HG02763 (cell line): ENCODE results near the gene UBL4B.
"Not testable (repeated sequence)": the region's sequence is repeated elsewhere in the genome, so short reads cannot be mapped to it uniquely, and the experiment has no call there.

Source experiments
- ATAC-seq: cut with Tn5 transposase; IDR thresholded peaks from one replicate; pipeline ENCODE4 v1.9.1; 2021; ENCODE audit warnings: mild to moderate bottlenecking, moderate library complexity; ENCODE audit not compliant: unreplicated experiment

UBL4B gene, protein sequence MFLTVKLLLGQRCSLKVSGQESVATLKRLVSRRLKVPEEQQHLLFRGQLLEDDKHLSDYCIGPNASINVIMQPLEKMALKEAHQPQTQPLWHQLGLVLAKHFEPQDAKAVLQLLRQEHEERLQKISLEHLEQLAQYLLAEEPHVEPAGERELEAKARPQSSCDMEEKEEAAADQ

GRCh38 chr1:110112143-110112542 is at the start of gene UBL4B:
UBL4B (plus strand) TSS chr1:110112443; CDS start chr1:110112535, 92 bp downstream.
- ATAC-seq = no peak

- ATAC-seq = no peak
Observed at GRCh38 chr1:110062612-110063011, 49.6 kb upstream of the UBL4B start.

DNA sequence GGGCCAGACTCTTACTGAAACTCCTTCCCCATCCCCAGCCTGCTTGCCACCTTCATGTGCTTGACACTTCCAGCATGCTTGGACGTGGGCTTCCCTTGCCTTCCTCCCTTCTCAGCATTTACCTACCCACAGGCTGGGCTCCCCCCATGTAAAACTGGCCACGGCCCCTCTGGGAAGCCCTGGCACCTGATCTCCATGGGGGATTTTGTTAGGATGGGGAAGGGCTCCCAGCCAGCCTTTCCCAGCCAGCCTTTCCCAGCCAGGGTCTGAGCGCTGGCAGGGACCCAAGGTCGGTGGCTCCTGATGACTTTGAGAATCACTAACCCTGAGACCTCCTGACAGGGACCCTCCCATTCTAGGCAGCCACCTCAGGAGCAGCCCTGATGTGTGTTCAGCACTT is 48.5 kb upstream of the UBL4B start:
- no peak for ATAC-seq

DNA sequence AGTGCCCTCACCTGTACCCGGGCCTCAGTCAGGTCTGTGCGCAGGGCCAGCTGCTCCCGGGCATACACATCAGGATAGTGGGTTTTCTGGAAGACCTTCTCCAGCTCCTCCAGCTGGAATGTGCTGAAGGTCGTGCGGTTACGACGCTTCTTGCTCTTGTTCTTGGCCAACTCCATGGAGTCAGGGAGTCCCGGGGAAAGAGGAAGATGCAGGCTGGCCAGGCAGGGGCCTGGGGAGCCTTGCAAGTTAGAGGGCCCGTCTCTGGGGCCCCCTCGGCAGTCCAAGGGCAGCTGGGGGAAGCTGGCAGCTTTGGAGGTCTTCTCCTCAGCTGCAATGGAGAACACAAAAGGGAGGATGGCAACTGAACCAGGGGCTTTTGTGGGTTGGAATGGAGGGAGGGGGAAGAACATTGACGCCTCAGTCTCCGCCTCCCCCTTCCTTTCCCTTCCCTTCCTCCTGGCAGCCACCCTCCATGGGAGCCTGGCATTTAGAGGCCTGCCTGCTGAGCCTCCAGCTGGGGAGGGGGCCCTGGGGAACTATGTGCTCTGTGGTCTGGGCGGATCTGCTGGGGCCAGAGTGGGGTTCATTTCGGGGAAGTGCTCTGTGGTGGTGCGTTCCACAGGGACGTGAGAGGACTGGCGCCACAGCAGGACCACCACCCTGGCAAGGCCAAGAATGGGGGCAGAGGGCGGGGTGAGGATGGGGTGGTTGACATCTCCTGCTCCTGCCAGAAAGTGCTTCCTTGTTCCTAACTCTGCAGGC is 47.5 kb upstream of the UBL4B start:
- no peak for ATAC-seq

- ATAC-seq = no peak
Observed at GRCh38 chr1:110065841-110066240, 46.4 kb upstream of the UBL4B start.

DNA sequence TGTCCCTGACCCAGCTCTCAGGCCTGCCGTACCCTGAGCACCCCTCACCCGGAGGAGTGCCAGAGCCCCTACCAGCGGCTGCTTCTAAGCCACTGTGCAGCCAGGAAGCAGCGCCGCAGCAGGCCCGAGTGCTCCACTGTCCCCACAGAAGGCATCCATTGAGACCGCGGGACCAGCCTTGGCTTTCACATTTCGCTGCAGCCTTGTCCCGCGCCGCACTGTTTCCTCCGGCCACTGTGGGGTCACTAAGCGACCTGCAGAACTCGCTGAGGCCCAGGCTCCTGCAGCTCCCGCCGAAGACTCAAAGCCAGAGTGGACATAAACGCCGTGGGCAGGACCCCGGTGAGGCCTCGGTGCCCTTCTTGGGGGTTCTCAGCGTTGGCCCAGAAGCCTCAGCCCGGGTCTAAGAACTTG is 44.8 kb upstream of the UBL4B start:
- ATAC-seq = no peak

- ATAC-seq = no peak
Observed at GRCh38 chr1:110067893-110068645, 44.2 kb upstream of the UBL4B start.

GRCh38 chr1:110068646-110069403 is 43.4 kb upstream of the UBL4B start:
- no peak for ATAC-seq

DNA sequence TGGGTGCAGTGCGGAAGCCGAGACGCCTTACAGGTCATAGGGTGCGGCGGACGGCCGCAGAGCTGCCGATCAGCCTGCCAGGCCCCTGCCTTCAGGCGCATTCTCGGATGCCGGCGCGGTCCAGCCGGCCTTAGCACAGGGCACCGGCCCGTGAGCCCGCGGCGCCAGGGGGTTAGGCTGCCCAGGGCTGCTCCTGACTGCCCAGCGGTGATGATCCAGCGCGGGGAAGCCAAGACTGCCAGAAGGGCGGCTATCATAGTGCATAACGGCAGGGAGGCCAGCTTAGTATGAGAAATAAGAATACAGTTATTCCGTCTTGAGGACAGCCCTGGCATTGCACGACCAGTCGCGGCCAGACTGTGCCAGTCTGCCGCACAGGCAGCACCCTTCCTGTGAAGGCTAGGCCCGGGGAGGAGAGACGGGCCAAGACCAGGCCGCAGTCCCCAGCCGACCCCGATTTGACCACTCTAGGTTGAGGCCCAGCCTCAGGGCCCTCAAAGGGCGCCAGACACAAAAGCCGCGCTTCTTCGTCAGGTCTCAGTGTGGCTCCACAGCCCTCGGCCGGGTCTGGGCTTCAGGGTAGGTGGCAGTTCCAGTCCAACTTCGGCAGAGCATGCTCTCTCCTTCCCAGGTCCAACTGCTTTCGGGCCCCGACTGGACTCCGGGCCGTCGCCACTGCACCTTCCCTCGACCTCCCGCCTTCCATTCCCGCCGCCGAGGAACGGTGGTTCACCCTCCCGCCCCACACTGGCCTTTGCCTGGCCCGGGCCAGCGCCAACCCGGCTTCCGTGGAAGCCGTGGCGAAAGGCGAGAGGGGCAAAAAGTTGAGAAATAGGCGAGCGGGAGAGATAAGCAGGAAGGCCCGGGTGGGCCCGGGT is 42.6 kb upstream of the UBL4B start:
- no peak for ATAC-seq

GRCh38 chr1:110070282-110070669 is 42.0 kb upstream of the UBL4B start:
- no peak for ATAC-seq

DNA sequence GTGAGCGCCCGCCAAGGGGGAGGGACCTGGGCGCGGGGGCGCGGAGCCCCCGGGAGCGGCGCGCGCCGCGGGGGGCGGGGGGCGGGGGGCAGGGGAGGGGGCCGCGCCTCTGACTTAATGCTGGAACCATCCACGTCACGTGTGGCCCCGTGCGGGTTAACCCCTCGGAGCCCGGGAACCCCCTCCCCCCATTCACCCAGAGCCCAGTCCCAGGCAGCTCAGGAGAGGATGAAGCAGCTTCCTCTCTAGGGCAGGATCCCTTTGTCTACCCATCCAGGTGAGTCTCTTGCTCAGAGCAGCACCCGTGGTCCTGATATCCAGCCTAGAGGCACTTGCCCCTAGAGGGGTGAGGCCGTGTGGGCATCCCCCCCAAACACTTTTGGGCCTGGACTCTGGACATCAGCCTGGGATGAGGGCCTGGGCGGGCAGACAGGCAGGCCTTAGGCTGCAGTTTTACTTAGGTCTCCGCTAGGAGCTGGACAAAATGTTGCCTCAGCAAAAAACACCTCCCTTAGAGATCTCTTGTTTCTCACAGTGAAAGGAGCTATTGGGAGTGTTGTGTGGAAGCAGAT is 41.5 kb upstream of the UBL4B start, which contains the start of gene ALX3:
Gene ALX3 (minus strand): TSS at position 2 of the 572 bp plus-strand sequence. CDS start 60 bp downstream, outside the sequence.
- ATAC-seq = no peak

- ATAC-seq = no peak
Observed at GRCh38 chr1:110074166-110074565, 38.1 kb upstream of the UBL4B start.

GRCh38 chr1:110076789-110077500 is 35.3 kb upstream of the UBL4B start:
- no peak for ATAC-seq

- not testable (repeated sequence) for ATAC-seq
Observed at GRCh38 chr1:110079995-110080394, 32.2 kb upstream of the UBL4B start.

GRCh38 chr1:110081061-110081460 is 31.2 kb upstream of the UBL4B start:
- ATAC-seq = no peak

DNA sequence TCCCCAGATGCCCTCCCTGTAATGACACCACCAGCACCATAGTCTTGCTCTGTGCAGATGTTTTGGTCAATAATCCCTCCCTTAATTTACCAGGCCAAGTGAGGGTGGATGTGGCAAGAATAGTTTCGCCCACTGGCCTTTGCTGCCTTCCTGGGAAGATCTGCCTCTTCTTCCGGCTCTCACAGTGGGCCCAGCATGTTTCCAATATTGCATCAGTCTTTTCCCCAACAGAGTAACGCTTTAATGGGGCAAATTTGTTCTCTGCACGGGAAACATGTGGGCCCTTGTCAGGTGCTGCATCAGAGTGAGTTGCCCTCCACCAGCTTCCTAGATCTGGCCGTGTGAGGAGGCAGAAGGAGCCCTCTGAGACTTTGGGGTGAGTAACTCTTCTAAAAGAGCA is 29.8 kb upstream of the UBL4B start:
- no peak for ATAC-seq

GRCh38 chr1:110083061-110083865 is 29.0 kb upstream of the UBL4B start:
- no peak for ATAC-seq

DNA sequence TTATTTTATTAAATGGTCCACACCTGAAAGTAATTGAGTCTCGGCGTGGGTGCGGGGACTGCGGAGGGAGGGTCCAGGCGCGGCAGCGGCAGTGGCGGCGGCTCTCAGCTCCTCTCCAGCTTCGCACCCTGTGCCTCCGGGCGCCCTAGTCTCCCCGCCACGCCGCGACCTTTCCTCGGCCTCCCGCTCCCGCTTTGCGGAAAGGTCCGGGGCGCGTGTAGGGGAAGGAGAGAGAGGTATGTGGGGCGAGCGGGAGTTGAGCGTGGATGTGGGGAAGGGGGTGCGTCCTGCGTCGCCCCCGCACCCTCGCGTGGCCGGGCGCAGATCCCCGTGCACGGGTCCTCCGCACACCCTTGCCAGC is 28.4 kb upstream of the UBL4B start:
- ATAC-seq = no peak
